GM19455 (cell line): Measurements from ENCODE around the gene HMOX1.
A peak's percentile ranks its signal among the peaks of the same experiment; 100 is the strongest.

Experiments
- ATAC-seq: cut with Tn5 transposase; IDR thresholded peaks from one replicate; pipeline ENCODE4 v1.9.1; 2021; ENCODE audit not compliant: unreplicated experiment

The HMOX1 gene, protein sequence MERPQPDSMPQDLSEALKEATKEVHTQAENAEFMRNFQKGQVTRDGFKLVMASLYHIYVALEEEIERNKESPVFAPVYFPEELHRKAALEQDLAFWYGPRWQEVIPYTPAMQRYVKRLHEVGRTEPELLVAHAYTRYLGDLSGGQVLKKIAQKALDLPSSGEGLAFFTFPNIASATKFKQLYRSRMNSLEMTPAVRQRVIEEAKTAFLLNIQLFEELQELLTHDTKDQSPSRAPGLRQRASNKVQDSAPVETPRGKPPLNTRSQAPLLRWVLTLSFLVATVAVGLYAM

DNA sequence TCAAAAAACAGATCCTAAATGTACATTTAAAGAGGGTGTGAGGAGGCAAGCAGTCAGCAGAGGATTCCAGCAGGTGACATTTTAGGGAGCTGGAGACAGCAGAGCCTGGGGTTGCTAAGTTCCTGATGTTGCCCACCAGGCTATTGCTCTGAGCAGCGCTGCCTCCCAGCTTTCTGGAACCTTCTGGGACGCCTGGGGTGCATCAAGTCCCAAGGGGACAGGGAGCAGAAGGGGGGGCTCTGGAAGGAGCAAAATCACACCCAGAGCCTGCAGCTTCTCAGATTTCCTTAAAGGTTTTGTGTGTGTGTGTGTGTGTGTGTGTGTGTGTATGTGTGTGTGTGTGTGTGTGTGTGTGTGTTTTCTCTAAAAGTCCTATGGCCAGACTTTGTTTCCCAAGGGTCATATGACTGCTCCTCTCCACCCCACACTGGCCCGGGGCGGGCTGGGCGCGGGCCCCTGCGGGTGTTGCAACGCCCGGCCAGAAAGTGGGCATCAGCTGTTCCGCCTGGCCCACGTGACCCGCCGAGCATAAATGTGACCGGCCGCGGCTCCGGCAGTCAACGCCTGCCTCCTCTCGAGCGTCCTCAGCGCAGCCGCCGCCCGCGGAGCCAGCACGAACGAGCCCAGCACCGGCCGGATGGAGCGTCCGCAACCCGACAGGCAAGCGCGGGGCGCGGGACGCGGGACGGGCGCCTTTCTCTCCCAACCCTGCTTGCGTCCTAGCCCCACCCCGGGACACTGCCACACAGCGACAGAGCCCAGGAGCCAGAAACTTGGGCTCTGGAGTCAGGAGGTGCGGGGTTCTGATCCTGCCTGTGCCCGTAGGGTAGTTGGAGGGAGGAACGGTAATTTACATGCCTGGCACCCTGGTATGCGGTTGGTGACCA, at the start of gene HMOX1:
Gene HMOX1, plus strand, starts transcription at position 560 of the 887 bp plus-strand sequence. Its CDS starts 78 bp downstream, at position 638.
- ATAC-seq, result peak; percentile 55

DNA sequence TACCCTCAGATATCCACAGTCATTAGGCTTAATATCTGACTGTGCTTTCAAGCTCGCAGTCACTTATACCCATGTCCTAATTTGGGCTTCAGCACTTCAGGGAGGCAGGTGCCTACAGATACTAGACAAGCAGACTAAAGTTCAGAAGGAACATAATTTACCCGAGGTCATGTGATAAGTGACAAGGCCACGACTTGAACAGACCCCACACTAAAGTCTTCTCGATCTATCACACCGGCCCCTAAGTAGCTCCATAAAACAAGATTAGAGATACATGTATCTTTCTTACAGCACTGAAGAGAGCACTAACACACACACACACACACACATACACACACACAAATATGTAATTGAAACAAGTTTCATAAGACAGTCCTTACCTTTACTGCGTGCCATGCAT, 48.6 kb upstream of the HMOX1 start:
- ATAC-seq, result no peak

DNA sequence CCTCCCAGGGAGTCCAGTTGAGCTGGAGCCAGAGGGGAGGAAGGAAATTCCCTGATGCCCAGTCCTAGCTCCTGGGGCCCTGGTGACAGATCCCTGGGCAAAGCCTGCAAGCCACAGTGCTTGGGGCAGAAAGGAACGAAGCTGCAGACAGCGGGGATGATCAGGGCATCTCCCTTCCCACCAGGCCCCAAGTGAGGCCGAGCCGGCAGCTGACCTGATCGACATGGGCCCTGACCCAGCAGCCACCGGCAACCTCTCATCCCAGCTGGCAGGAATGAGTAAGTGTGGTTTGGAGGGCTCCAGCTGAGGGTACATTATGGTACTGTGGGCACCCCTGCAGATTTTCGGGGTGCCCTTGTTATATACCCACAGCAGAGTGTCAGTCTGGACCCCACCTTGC, 47.7 kb upstream of the HMOX1 start:
- ATAC-seq, result no peak

DNA sequence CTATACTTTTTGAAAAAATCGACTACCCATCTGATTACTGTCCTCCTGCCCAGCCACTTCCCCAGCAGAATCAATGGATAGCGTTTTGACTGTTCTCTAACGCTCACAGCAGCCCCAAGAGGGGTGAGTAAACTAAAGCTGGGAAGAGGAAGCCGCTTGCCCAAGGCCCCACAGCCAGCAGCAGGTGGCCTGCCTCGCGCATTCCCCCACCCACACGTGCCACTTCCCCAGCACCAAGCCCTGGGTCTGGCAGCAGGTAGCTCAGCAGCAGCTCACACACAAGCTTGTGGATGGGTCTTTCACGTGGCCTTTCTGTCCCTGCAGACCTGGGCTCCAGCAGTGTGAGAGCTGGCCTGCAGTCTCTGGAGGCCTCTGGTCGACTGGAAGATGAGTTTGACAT, 46.9 kb upstream of the HMOX1 start:
- no peak for ATAC-seq

- no peak for ATAC-seq
Observed at GRCh38 chr22:35335468-35335867, 45.4 kb upstream of the HMOX1 start.

GRCh38 chr22:35335936-35336781, 44.7 kb upstream of the HMOX1 start:
- ATAC-seq, result no peak

DNA sequence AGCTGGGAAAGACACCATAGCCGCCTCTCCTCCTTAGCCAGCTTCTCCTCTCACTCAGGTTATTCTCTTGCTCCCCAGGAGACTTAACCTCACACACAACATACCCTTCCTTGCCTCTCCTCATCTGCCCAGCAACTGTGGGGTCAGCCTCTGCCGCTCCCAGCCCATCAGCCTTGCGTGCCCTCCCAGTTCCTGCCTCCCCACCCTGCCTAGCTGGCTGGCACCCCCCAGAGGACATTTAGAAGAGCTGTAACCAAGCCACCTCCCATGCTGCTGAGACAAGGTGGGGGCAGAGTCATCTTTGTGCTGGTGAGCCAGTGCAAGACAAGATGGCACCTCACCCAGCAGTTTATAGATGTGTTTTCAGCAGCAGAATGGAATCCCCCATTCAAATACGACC, 43.0 kb upstream of the HMOX1 start:
- no peak for ATAC-seq

DNA sequence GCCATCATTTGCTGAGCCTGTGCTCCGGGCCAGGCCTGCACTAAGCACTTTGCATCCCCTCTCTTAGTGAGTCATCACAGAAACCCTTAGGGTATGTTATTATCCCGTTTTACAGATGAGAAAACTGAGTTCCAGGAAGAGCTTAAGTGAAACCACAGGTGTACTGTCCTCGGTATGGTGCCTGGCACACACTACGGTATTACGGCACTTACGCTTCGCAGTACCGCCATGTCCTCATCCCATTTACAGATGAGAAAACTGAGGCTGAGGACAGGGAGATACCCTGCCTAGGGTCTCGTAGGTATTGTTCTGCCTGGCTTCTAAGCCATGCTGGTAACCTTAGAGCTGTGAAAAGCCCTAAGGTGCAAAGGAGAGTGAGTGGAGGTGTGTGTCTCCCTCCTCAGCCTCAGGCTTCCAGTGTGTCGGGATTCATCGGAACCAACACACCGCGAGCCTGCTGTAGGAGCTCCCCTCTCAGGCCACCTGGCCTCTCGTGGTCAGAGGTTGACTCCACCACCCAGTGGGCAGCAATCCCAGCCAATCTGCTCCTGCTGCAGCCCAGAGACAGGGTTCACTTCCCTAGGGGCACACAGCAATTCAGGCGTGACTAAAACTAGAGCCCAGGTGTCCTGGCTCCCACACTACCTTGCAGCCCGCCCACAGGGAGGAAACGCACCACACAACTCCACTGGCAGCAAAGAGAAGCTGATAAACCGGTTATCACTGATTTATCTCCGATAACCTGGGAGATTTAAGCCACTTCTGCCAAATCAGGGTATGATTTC, 39.6 kb upstream of the HMOX1 start:
- no peak for ATAC-seq

GRCh38 chr22:35342390-35342789, 38.5 kb upstream of the HMOX1 start:
- no peak for ATAC-seq

DNA sequence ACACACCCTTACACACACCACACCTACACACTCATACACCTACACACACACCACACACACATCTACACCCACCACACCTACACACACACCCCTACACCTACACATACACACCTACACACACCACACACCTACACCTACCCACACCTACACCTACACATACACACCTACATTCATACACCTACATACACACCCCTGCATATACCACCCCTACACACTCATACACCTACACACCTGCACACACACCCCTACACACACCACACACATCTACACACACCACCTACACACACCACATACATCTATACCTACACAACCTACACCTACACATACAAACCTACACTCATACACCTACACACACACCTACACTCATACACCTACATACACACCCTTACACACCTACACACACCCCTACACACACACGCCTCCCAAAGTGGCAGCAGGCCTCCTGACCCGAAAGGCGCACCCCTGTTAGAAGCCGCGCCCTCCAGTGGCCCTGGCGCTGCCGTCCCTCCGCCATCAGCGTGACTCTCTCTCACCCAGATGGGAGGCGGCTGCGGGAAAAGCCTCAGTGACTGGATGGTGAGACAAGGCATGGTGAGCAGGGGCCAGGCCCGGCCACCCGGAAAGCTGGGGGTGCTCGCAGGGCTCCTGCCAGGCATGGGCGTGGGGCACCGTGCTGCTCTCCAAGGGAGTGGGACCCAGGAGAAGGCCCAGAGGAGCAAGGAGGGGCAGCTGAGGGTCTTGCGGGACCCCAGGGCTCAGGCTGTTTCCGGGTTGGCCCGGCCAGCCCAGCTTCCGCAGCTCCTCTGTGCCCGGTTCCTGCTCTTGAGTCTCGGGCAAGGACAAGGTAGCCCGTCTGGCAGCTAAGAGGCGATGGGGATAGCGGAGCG, 37.0 kb upstream of the HMOX1 start:
- no peak for ATAC-seq

DNA sequence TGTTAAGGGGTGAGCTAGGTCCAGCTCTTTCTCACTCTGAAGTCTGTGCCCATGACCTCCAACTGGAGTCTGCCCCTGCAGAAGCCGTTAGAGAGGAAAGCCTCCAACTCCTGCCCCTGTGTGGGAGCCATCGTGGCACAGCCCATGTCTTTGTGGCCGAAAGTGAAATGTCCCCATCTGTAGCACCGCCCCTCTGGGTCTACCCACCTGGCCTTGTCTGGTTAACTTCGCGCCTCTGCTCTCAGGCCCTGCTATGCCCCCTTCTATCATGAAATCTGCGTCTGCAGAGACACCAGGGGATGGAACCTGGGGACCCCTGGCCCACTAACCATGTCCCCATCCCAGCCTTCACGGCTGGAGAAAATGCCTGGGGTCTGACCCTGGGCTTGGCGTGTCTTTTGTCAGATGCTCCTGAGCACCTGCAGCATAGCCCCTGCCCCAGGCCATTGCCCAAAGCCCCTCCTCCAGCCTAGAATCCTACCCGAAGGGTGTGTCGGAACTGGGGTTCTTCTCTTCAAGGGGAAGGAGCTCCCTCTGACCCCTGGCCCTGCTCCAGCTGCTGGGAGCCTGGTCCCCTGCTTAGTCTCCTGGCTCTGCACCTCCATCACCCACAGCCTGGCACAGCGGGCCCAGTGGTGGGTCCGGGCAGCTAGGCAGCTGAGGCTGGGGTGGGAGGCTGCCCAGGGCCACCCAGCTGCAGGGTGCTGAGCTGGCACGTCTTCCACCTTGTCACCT, 35.8 kb upstream of the HMOX1 start:
- ATAC-seq, result no peak

GRCh38 chr22:35345808-35346505, 34.9 kb upstream of the HMOX1 start:
- no peak for ATAC-seq

DNA sequence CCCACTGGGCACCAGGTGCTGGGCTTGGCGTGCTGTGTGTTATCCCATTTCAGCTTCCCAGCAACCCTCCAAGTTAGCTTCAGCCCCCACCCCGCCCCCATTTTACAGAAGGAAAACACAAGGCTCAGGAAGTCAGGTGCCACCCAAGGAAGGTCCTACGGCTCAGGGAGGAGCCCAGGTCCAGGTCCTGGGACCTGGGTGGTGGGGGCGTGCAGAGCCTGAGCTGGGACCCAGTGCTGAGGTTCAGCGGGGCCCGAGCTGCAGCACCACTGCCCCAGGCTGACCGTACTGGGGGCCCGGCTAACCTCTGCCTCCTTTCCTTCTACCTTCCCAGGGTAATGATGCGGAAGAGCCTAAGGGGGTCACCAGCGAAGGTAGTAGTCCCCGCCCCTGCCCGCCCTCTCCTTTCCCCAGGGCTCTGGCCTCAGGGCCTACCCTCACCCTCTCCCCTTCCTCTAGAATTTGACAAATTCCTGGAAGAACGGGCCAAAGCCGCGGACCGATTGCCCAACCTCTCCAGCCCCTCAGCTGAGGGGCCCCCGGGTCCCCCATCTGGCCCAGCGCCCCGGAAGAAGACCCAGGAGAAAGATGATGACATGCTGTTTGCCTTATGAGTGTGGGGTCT, 34.2 kb upstream of the HMOX1 start:
- ATAC-seq, result no peak

DNA sequence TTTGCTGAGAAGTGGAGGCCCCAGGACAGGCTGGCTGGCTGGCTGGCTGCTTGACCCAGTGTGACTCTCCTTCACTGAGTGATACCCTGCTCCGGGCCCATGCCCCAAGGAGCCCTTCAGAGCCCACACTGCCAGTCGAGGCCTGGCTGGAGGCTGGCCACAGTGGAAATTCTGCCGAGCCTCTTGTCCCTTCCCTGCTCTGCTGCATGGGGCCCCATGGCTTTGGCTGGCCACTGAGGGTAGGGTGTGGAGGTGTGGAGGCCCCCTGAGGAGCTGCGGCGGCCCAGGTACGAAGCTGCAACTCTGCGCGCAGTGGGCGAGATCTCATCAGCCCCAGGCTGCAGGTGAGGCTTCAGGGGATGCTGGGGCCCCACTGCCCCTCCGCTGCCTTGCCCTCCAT, 33.4 kb upstream of the HMOX1 start:
- no peak for ATAC-seq

GRCh38 chr22:35348026-35348590, 32.8 kb upstream of the HMOX1 start:
- no peak for ATAC-seq

DNA sequence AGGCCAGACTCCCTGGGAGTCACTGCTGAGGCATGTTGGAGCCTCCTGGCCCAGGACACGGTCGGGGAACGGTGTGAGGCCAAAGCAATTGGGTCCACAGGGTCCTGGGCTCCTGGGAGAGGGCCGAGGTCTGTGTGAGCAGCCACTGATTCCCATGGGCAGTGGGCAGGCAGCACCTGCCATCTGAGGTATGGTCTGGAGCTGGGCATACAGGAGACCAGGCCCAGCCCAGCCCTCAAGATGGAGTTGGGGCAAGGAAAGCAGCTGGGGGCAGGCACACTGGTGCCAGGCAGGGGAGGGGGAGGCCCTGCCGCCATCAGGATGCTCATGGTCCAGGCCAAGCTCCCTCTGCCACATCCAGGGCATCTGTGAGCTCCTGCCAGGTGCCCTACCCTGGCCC, 32.2 kb upstream of the HMOX1 start:
- ATAC-seq, result no peak

- ATAC-seq, result no peak
Observed at GRCh38 chr22:35349368-35349703, 31.6 kb upstream of the HMOX1 start.
